HCT116 (cell line): Measurements from ENCODE around the gene CROCC. TPM values are rescaled to one million over a fixed set of nuclear protein-coding genes. Genes with fewer than 3 reads are reported as not detected.

Experiments
- ATAC-seq: fragments of 200-7000 bp; cut with Tn5 transposase; 2 replicates; pipeline ENCODE4 v1.9.1; 2020; ENCODE audit warnings: mild to moderate bottlenecking, moderate library complexity
- BruUV-seq: library from RNA; stranded (reverse); fragments of 400-500 nt; replicated peaks from 2 replicates; lab custom pipeline; 2021; lab: Mats Ljungman, UMichigan
- CTCF ChIA-PET: fragments of 300-600 bp; sonication (Branson Sonifier 250); formaldehyde crosslinking; loops from one replicate; lab custom pipeline; 2021; ENCODE audit warnings: antibody characterized with exemption; lab: Charles Lee
- POLR2A ChIA-PET: fragments of 300-600, 350-600 bp; sonication (Branson Sonifier 250); formaldehyde crosslinking; loops from one replicate; lab custom pipeline; 2021; ENCODE audit warnings: antibody characterized with exemption; lab: Charles Lee
- RAD21 ChIA-PET, 2 experiments: fragments of 300-600 bp; sonication (Branson Sonifier 250); formaldehyde crosslinking; loops; one replicate each; lab custom pipeline; 2023; ENCODE audit warnings: low total read pairs in 2 of 2; ENCODE audit not compliant: uncharacterized antibody in 2 of 2, unreplicated experiment in 2 of 2, low non-redundant PET in 1 of 2; lab: Charles Lee
- DNase-seq: peaks from one replicate; pipeline ENCODE4 v3.0.0-alpha.2; 2010; ENCODE audit warnings: low read depth, low spot score
- H2AFZ ChIP-seq: fragments of 200-600 bp; shearing (Covaris generic), sonication (generic); 2 replicates; pipeline ENCODE4 v1.6.1; 2017; ENCODE audit warnings: low read depth, mixed run types, mixed read lengths, antibody characterized with exemption, low read length; ENCODE audit not compliant: poor library complexity, severe bottlenecking
- H3K27ac ChIP-seq: 2 replicates; pipeline ENCODE4 v1.5.1; 2012; ENCODE audit warnings: low read depth, low read length
- H3K27me3 ChIP-seq: fragments of 200-600 bp; sonication (generic); 2 replicates; pipeline ENCODE4 v1.6.1; 2016; ENCODE audit warnings: mixed run types, low read length, mixed read lengths; ENCODE audit not compliant: insufficient read depth
- H3K36me3 ChIP-seq, 2 experiments: fragments of 200-500 bp in 1 of 2; fragments of 200-600 bp in 1 of 2; sonication (Bioruptor generic) in 1 of 2; sonication (generic) in 1 of 2; 2 replicates each; pipeline versions ENCODE4 v1.5.1 to v1.6.1; 2014 to 2016; ENCODE audit warnings: low read length in 2 of 2, inconsistent platforms in 1 of 2, mixed read lengths in 1 of 2, mixed run types in 1 of 2; ENCODE audit not compliant: insufficient read depth in 2 of 2, control insufficient read depth in 1 of 2
- H3K4me1 ChIP-seq, 2 experiments: fragments of 200-600 bp in 1 of 2; sonication (generic) in 1 of 2; 2 replicates each; pipeline versions ENCODE4 v1.5.1 to v1.6.1; 2012 to 2017; ENCODE audit warnings: low read length in 2 of 2, inconsistent platforms in 1 of 2, mild to moderate bottlenecking in 1 of 2, mixed read lengths in 1 of 2, mixed run types in 1 of 2, moderate library complexity in 1 of 2; ENCODE audit not compliant: insufficient read depth in 2 of 2, control insufficient read depth in 1 of 2
- H3K4me2 ChIP-seq: fragments of 200-600 bp; sonication (generic); 2 replicates; pipeline ENCODE4 v1.6.1; 2017; ENCODE audit warnings: mixed run types, low read length, mixed read lengths
- H3K4me3 ChIP-seq, 2 experiments: fragments of 200-600 bp in 1 of 2; sonication (generic) in 1 of 2; replicated peaks in 1 of 2; 2 replicates each; pipeline ENCODE4 v1.5.1; 2011 to 2016; ENCODE audit warnings: low read length in 2 of 2, control low read depth in 1 of 2, low read depth in 1 of 2, mild to moderate bottlenecking in 1 of 2, mixed read lengths in 1 of 2, mixed run types in 1 of 2
- H3K79me2 ChIP-seq: fragments of 200-600 bp; sonication (generic); 2 replicates; pipeline ENCODE4 v1.6.1; 2017; ENCODE audit warnings: mild to moderate bottlenecking, mixed run types, low read length, moderate library complexity, mixed read lengths; ENCODE audit not compliant: insufficient read depth
- H3K9ac ChIP-seq: fragments of 200-600 bp; sonication (generic); 2 replicates; pipeline ENCODE4 v1.6.1; 2016; ENCODE audit warnings: low read length, mixed read lengths
- H3K9me2 ChIP-seq: fragments of 200-600 bp; sonication (generic), shearing (Covaris generic); 2 replicates; pipeline ENCODE4 v1.6.1; 2017; ENCODE audit warnings: mixed run types, mild to moderate bottlenecking, moderate library complexity; ENCODE audit not compliant: insufficient read depth
- H3K9me3 ChIP-seq, 2 experiments: fragments of 200-500 bp in 1 of 2; fragments of 200-600 bp in 1 of 2; sonication (Bioruptor generic) in 1 of 2; sonication (generic) in 1 of 2; 2 replicates each; pipeline ENCODE4 v1.6.1; 2014 to 2017; ENCODE audit warnings: low read length in 2 of 2, mixed read lengths in 2 of 2, inconsistent platforms in 1 of 2, low read depth in 1 of 2, mild to moderate bottlenecking in 1 of 2, mixed run types in 1 of 2, moderate library complexity in 1 of 2; ENCODE audit not compliant: control insufficient read depth in 1 of 2, insufficient read depth in 1 of 2
- H4K20me1 ChIP-seq: fragments of 200-600 bp; sonication (generic), shearing (Covaris generic); 2 replicates; pipeline ENCODE4 v1.6.1; 2017; ENCODE audit warnings: mixed run types, mild to moderate bottlenecking, moderate library complexity; ENCODE audit not compliant: insufficient read depth
- FOSL1 ChIP-seq: IDR thresholded peaks from 2 replicates; pipeline ENCODE4 v1.6.1; 2012; ENCODE audit warnings: low read depth
- JUND ChIP-seq: IDR thresholded peaks from 2 replicates; pipeline ENCODE4 v1.6.1; 2012
- POLR2A ChIP-seq: IDR thresholded peaks from 2 replicates; pipeline ENCODE4 v1.7.0; 2011; ENCODE audit warnings: borderline replicate concordance; ENCODE audit not compliant: insufficient read depth, insufficient read length; ENCODE audit errors: extremely low read depth
- POLR2AphosphoS5 ChIP-seq: IDR thresholded peaks from 2 replicates; pipeline ENCODE4 v1.6.1; 2011; ENCODE audit warnings: mild to moderate bottlenecking, low read depth, low read length, moderate library complexity
- SIN3A ChIP-seq: IDR thresholded peaks from 2 replicates; pipeline ENCODE4 v1.6.1; 2012; ENCODE audit warnings: low read depth
- SP1 ChIP-seq: IDR thresholded peaks from 2 replicates; pipeline ENCODE4 v1.6.1; 2012; ENCODE audit warnings: low read depth
- TCF7L2 ChIP-seq: IDR thresholded peaks from 2 replicates; pipeline ENCODE4 v1.7.0; 2011; ENCODE audit warnings: borderline replicate concordance, inconsistent platforms; ENCODE audit not compliant: insufficient read depth, insufficient read length; ENCODE audit errors: extremely low read depth
- ZNF274 ChIP-seq: fragments of 200-500 bp; sonication (Bioruptor generic); IDR thresholded peaks from 2 replicates; pipeline ENCODE4 v1.6.1; 2014; ENCODE audit warnings: mild to moderate bottlenecking, low read depth, low read length, inconsistent platforms
- intact Hi-C: fragments of 100-400 bp; cut with micrococcal nuclease; formaldehyde crosslinking; loops from 2 replicates; pipeline ENCODE4 v1.10.0; 2022
- total RNA-seq: library from RNA; stranded (reverse); gene quantifications from one replicate; pipeline ENCODE4 v1.2.1, GENCODE V29; 2021; ENCODE audit not compliant: unreplicated experiment
- TF ChIP-seq, protein P1 (sequence below): IDR thresholded peaks from 2 replicates; pipeline ENCODE4 v1.6.1; 2012; ENCODE audit warnings: low read depth
- TF ChIP-seq, protein P2 (sequence below): IDR thresholded peaks from 2 replicates; pipeline ENCODE4 v1.6.1; 2012
- TF ChIP-seq, protein P3 (sequence below): IDR thresholded peaks from 2 replicates; pipeline ENCODE4 v1.6.1; 2012

CROCC gene
- total RNA-seq, 1 experiment from 2014 or later: 30.1 TPM

DNA sequence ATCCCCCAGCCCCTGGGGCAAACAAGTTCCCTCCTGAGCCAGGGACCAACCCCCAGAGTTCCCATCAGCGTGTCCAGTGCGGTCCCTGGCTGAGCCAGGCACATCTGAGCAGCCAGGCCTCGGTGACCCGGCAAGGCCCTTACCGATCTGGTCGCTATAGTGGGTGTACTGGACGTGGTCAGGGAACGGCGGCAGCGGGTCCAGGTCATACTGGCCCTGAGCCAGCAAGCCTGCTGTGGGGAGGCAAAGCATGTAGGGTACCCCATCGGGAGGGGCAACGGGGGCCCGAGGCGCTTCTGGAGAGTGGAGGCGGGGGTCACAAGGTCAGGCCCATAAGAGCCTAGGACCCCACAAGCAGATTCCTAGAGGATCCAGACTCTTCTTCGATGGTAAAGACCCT lies 55.2 kb downstream of the CROCC start:
- H3K36me3 ChIP-seq: peaks cover 0 to 8% of the 10 kb centered on the region in 2 experiments; a peak in 2 of 4 replicates
- H3K9ac ChIP-seq: no peak overlapping the region
- ChIA-PET RAD21 (no interaction called here), POLR2A (no interaction called here), CTCF (no interaction called here)
- no TSS peak for BruUV-seq
- no peak overlapping the region for H3K4me2 ChIP-seq
- no peaks in the 10 kb centered on the region for H3K9me2 ChIP-seq
- no peak for ATAC-seq
- H2AFZ ChIP-seq: no peak overlapping the region
- no peaks in the 10 kb centered on the region for H3K9me3 ChIP-seq
- peaks cover 30% of the 10 kb centered on the region; the same call in 1 of the 2 replicates for H3K79me2 ChIP-seq
- no peaks in the 10 kb centered on the region for H4K20me1 ChIP-seq
- no peak for DNase-seq
- no peak overlapping the region for H3K4me3 ChIP-seq
- H3K4me1 ChIP-seq: peaks cover 23 to 38% of the 10 kb centered on the region in 2 experiments
- H3K27ac ChIP-seq: no peak overlapping the region
- no peaks in the 10 kb centered on the region for H3K27me3 ChIP-seq
- TF ChIP-seq JUND: no peak
- TF ChIP-seq, protein P1, sequence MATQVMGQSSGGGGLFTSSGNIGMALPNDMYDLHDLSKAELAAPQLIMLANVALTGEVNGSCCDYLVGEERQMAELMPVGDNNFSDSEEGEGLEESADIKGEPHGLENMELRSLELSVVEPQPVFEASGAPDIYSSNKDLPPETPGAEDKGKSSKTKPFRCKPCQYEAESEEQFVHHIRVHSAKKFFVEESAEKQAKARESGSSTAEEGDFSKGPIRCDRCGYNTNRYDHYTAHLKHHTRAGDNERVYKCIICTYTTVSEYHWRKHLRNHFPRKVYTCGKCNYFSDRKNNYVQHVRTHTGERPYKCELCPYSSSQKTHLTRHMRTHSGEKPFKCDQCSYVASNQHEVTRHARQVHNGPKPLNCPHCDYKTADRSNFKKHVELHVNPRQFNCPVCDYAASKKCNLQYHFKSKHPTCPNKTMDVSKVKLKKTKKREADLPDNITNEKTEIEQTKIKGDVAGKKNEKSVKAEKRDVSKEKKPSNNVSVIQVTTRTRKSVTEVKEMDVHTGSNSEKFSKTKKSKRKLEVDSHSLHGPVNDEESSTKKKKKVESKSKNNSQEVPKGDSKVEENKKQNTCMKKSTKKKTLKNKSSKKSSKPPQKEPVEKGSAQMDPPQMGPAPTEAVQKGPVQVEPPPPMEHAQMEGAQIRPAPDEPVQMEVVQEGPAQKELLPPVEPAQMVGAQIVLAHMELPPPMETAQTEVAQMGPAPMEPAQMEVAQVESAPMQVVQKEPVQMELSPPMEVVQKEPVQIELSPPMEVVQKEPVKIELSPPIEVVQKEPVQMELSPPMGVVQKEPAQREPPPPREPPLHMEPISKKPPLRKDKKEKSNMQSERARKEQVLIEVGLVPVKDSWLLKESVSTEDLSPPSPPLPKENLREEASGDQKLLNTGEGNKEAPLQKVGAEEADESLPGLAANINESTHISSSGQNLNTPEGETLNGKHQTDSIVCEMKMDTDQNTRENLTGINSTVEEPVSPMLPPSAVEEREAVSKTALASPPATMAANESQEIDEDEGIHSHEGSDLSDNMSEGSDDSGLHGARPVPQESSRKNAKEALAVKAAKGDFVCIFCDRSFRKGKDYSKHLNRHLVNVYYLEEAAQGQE: no peak
- intact Hi-C loops: no loop called here

DNA sequence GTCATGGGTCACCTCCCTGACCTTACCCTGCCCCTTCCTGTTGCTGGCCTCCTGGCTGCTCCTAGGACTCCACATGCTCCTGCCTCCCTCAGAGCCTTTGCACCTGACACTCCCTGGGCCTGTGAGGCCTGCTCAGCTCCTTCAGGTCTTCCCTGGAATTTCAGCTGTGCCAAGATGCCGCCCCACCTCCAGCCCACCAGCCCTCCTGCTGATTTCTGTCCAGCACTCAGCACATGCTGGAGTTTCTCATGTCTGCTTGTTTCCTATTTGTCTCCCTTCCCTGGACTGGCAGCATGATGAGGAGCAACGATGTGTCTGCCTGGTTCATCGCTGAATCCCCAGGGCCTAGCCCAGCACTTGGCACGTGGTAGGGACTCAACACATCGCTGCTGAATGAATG lies 55.6 kb downstream of the CROCC start:
- no peaks in the 10 kb centered on the region for H3K27me3 ChIP-seq
- no peaks in the 10 kb centered on the region for H3K9me2 ChIP-seq
- no peak overlapping the region for H3K27ac ChIP-seq
- POLR2A ChIA-PET: no interaction called here
- peaks cover 30% of the 10 kb centered on the region; the same call in 1 of the 2 replicates for H3K79me2 ChIP-seq
- CTCF ChIA-PET: no interaction called here
- no peak overlapping the region for H3K4me3 ChIP-seq
- H3K4me2 ChIP-seq: no peak overlapping the region
- H2AFZ ChIP-seq: no peak overlapping the region
- peaks cover 0 to 8% of the 10 kb centered on the region in 2 experiments; a peak in 2 of 4 replicates for H3K36me3 ChIP-seq
- no peak for ATAC-seq
- no peaks in the 10 kb centered on the region for H4K20me1 ChIP-seq
- RAD21 ChIA-PET: no interaction called here
- H3K4me1 ChIP-seq: peaks cover 19 to 34% of the 10 kb centered on the region in 2 experiments
- DNase-seq: no peak
- no peak overlapping the region for H3K9ac ChIP-seq
- intact Hi-C loops: no loop called here
- no peaks in the 10 kb centered on the region for H3K9me3 ChIP-seq
- no TSS peak for BruUV-seq
- TF ChIP-seq SP1 (no peak), SIN3A (no peak), POLR2A (no peak), FOSL1 (no peak), JUND (no peak), TCF7L2 (no peak), POLR2AphosphoS5 (no peak), ZNF274 (no peak)
- TF ChIP-seq, protein P1: no peak
- TF ChIP-seq, protein P2, sequence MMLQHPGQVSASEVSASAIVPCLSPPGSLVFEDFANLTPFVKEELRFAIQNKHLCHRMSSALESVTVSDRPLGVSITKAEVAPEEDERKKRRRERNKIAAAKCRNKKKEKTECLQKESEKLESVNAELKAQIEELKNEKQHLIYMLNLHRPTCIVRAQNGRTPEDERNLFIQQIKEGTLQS: no peak
- TF ChIP-seq, protein P3, sequence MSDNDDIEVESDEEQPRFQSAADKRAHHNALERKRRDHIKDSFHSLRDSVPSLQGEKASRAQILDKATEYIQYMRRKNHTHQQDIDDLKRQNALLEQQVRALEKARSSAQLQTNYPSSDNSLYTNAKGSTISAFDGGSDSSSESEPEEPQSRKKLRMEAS: no peak
